Measurements from ENCODE around the gene LRIG1.

LRIG1 gene

GRCh38 chr3:66427951-66428474 is 72.8 kb downstream of the LRIG1 start:
- Histone ChIP-seq H4K20me1 (ENCODE audit: insufficient read depth) (no peaks in the 10 kb centered on the region), H3K4me1 (ENCODE audit: low read depth, poor library complexity, severe bottlenecking) (no peaks in the 10 kb centered on the region), H3K4me3 (IDR thresholded peaks at IDR 0.05; ENCODE audit: insufficient read depth, low read depth, low read length) (no peak overlapping the region), H3K27me3 (ENCODE audit: insufficient read depth, low read depth) (no peaks in the 10 kb centered on the region), H3K9ac (no peak overlapping the region), H3K79me2 (ENCODE audit: insufficient read depth, low read depth) (peaks cover 100% of the 10 kb centered on the region), H3K27ac (no peak overlapping the region), H2AFZ (ENCODE audit: low read depth) (no peak overlapping the region), H3K36me3 (ENCODE audit: insufficient read depth) (no peaks in the 10 kb centered on the region), H3K4me2 (no peak overlapping the region)
- TF ChIP-seq, protein P1, sequence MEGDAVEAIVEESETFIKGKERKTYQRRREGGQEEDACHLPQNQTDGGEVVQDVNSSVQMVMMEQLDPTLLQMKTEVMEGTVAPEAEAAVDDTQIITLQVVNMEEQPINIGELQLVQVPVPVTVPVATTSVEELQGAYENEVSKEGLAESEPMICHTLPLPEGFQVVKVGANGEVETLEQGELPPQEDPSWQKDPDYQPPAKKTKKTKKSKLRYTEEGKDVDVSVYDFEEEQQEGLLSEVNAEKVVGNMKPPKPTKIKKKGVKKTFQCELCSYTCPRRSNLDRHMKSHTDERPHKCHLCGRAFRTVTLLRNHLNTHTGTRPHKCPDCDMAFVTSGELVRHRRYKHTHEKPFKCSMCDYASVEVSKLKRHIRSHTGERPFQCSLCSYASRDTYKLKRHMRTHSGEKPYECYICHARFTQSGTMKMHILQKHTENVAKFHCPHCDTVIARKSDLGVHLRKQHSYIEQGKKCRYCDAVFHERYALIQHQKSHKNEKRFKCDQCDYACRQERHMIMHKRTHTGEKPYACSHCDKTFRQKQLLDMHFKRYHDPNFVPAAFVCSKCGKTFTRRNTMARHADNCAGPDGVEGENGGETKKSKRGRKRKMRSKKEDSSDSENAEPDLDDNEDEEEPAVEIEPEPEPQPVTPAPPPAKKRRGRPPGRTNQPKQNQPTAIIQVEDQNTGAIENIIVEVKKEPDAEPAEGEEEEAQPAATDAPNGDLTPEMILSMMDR (conservative IDR thresholded peaks at IDR 0.05; ENCODE audit: low read depth, low read length), result no peak

- TF ChIP-seq, protein P1 (conservative IDR thresholded peaks at IDR 0.05; ENCODE audit: low read depth, low read length), result no peak
- H2AFZ ChIP-seq (ENCODE audit: low read depth), result no peak overlapping the region
- no peak overlapping the region for H3K4me2 ChIP-seq
- H3K79me2 ChIP-seq (ENCODE audit: insufficient read depth, low read depth), result peaks cover 100% of the 10 kb centered on the region
- no peaks in the 10 kb centered on the region for H3K4me1 ChIP-seq (ENCODE audit: low read depth, poor library complexity, severe bottlenecking)
- no peak overlapping the region for H3K9ac ChIP-seq
- no peaks in the 10 kb centered on the region for H3K27me3 ChIP-seq (ENCODE audit: insufficient read depth, low read depth)
- H3K27ac ChIP-seq, result no peak overlapping the region
- no peaks in the 10 kb centered on the region for H4K20me1 ChIP-seq (ENCODE audit: insufficient read depth)
- H3K36me3 ChIP-seq (ENCODE audit: insufficient read depth), result no peaks in the 10 kb centered on the region
- no peak overlapping the region for H3K4me3 ChIP-seq (IDR thresholded peaks at IDR 0.05; ENCODE audit: insufficient read depth, low read depth, low read length)
Measured at GRCh38 chr3:66427352-66427751, 73.5 kb downstream of the LRIG1 start.

GRCh38 chr3:66426135-66426534 is 74.7 kb downstream of the LRIG1 start:
- Histone ChIP-seq H3K36me3 (ENCODE audit: insufficient read depth) (no peaks in the 10 kb centered on the region), H4K20me1 (ENCODE audit: insufficient read depth) (no peaks in the 10 kb centered on the region), H3K27me3 (ENCODE audit: insufficient read depth, low read depth) (no peaks in the 10 kb centered on the region), H3K9ac (no peak overlapping the region), H3K4me1 (ENCODE audit: low read depth, poor library complexity, severe bottlenecking) (no peaks in the 10 kb centered on the region), H2AFZ (ENCODE audit: low read depth) (no peak overlapping the region), H3K4me3 (IDR thresholded peaks at IDR 0.05; ENCODE audit: insufficient read depth, low read depth, low read length) (no peak overlapping the region), H3K27ac (no peak overlapping the region), H3K79me2 (ENCODE audit: insufficient read depth, low read depth) (peaks cover 95% of the 10 kb centered on the region), H3K4me2 (no peak overlapping the region)
- TF ChIP-seq, protein P1 (conservative IDR thresholded peaks at IDR 0.05; ENCODE audit: low read depth, low read length), result no peak

- TF ChIP-seq, protein P1 (conservative IDR thresholded peaks at IDR 0.05; ENCODE audit: low read depth, low read length), result no peak
- H3K4me3 ChIP-seq (IDR thresholded peaks at IDR 0.05; ENCODE audit: insufficient read depth, low read depth, low read length), result no peak overlapping the region
- no peak overlapping the region for H3K9ac ChIP-seq
- no peak overlapping the region for H3K4me2 ChIP-seq
- no peak overlapping the region for H3K27ac ChIP-seq
- no peaks in the 10 kb centered on the region for H3K36me3 ChIP-seq (ENCODE audit: insufficient read depth)
- H4K20me1 ChIP-seq (ENCODE audit: insufficient read depth), result no peaks in the 10 kb centered on the region
- no peaks in the 10 kb centered on the region for H3K27me3 ChIP-seq (ENCODE audit: insufficient read depth, low read depth)
- H2AFZ ChIP-seq (ENCODE audit: low read depth), result no peak overlapping the region
- peaks cover 2% of the 10 kb centered on the region for H3K4me1 ChIP-seq (ENCODE audit: low read depth, poor library complexity, severe bottlenecking)
- H3K79me2 ChIP-seq (ENCODE audit: insufficient read depth, low read depth), result peaks cover 94% of the 10 kb centered on the region
Measured at GRCh38 chr3:66425576-66426114, 75.2 kb downstream of the LRIG1 start.

Measured in KMS-11 (cell line).